KOPT-K1 (cell line): ENCODE measurements around the gene LZIC.
A peak's percentile ranks its signal among the peaks of the same experiment; 100 is the strongest.

Experiments
- H3K27ac ChIP-seq: fragments of 200-600 bp; sonication (generic); 2 replicates; pipeline ENCODE4 v1.5.1; 2016; ENCODE audit warnings: antibody characterized with exemption, mild to moderate bottlenecking, low read depth, low read length; ENCODE audit not compliant: poor library complexity, severe bottlenecking
- H3K36me3 ChIP-seq: fragments of 200-600 bp; sonication (generic); 2 replicates; pipeline ENCODE4 v1.5.1; 2017; ENCODE audit warnings: antibody characterized with exemption, mild to moderate bottlenecking, low read length, moderate library complexity; ENCODE audit not compliant: insufficient read depth
- H3K9me3 ChIP-seq: fragments of 200-600 bp; sonication (generic); 2 replicates; pipeline ENCODE4 v1.5.1; 2017; ENCODE audit warnings: antibody characterized with exemption, low read length, mild to moderate bottlenecking; ENCODE audit not compliant: insufficient read depth, poor library complexity, severe bottlenecking

LZIC gene

GRCh38 chr1:9942939-9943788 lies at the start of gene LZIC, which contains the start of gene NMNAT1:
Gene LZIC (minus strand): TSS chr1:9943391. CDS start chr1:9936619, 6,772 bp downstream.
Gene NMNAT1 (plus strand): TSS chr1:9943475. CDS start chr1:9972074, 28,599 bp downstream.
- H3K36me3 ChIP-seq, result peaks cover 16% of the 10 kb centered on the region
- H3K9me3 ChIP-seq, result no peaks in the 10 kb centered on the region
- peak within 1 kb of the TSS; percentile 76 for H3K27ac ChIP-seq

- Histone ChIP-seq H3K27ac (no peak overlapping the region), H3K36me3 (no peaks in the 10 kb centered on the region), H3K9me3 (no peaks in the 10 kb centered on the region)
Observed at GRCh38 chr1:9992910-9993309, 49.7 kb upstream of the LZIC start.

- Histone ChIP-seq H3K27ac (no peak overlapping the region), H3K9me3 (no peaks in the 10 kb centered on the region), H3K36me3 (no peaks in the 10 kb centered on the region)
Observed at GRCh38 chr1:9990944-9991343, 47.8 kb upstream of the LZIC start.

GRCh38 chr1:9989773-9990172 lies 46.6 kb upstream of the LZIC start:
- Histone ChIP-seq H3K9me3 (no peaks in the 10 kb centered on the region), H3K27ac (no peak overlapping the region), H3K36me3 (no peaks in the 10 kb centered on the region)

- H3K9me3 ChIP-seq, result no peaks in the 10 kb centered on the region
- peaks cover 6% of the 10 kb centered on the region; the same call in 1 of the 2 replicates for H3K36me3 ChIP-seq
- H3K27ac ChIP-seq, result no peak overlapping the region
Observed at GRCh38 chr1:9985001-9985400, 41.8 kb upstream of the LZIC start.

- Histone ChIP-seq H3K9me3 (no peaks in the 10 kb centered on the region), H3K36me3 (peaks cover 6% of the 10 kb centered on the region; the same call in 1 of the 2 replicates), H3K27ac (no peak overlapping the region)
Observed at GRCh38 chr1:9984253-9984652, 41.1 kb upstream of the LZIC start.

- no peaks in the 10 kb centered on the region for H3K36me3 ChIP-seq
- no peak overlapping the region for H3K27ac ChIP-seq
- H3K9me3 ChIP-seq, result no peaks in the 10 kb centered on the region
Observed at GRCh38 chr1:9960706-9961562, 17.7 kb upstream of the LZIC start.

- Histone ChIP-seq H3K9me3 (no peaks in the 10 kb centered on the region), H3K36me3 (no peaks in the 10 kb centered on the region), H3K27ac (no peak overlapping the region)
Observed at GRCh38 chr1:9960011-9960410, 16.8 kb upstream of the LZIC start.

- Histone ChIP-seq H3K36me3 (no peaks in the 10 kb centered on the region), H3K27ac (no peak overlapping the region), H3K9me3 (no peaks in the 10 kb centered on the region)
Observed at GRCh38 chr1:9957726-9958125, 14.5 kb upstream of the LZIC start.

GRCh38 chr1:9946315-9946714 lies 3.1 kb upstream of the LZIC start:
- H3K27ac ChIP-seq, result no peak overlapping the region
- no peaks in the 10 kb centered on the region for H3K9me3 ChIP-seq
- peaks cover 3% of the 10 kb centered on the region; the same call in 1 of the 2 replicates for H3K36me3 ChIP-seq

- peak overlapping the region; percentile 76 for H3K27ac ChIP-seq
- H3K36me3 ChIP-seq, result peaks cover 16% of the 10 kb centered on the region
- no peaks in the 10 kb centered on the region for H3K9me3 ChIP-seq
Observed at GRCh38 chr1:9942399-9942938, 722 bp downstream of the LZIC start.

GRCh38 chr1:9929431-9930385 lies 13.5 kb downstream of the LZIC start:
- Histone ChIP-seq H3K9me3 (no peaks in the 10 kb centered on the region), H3K36me3 (peaks cover 53% of the 10 kb centered on the region), H3K27ac (no peak overlapping the region)

- H3K36me3 ChIP-seq, result peaks cover 33% of the 10 kb centered on the region
- no peaks in the 10 kb centered on the region for H3K9me3 ChIP-seq
- H3K27ac ChIP-seq, result no peak overlapping the region
Observed at GRCh38 chr1:9927259-9927658, 15.9 kb downstream of the LZIC start.

- Histone ChIP-seq H3K27ac (no peak overlapping the region), H3K9me3 (no peaks in the 10 kb centered on the region), H3K36me3 (no peaks in the 10 kb centered on the region)
Observed at GRCh38 chr1:9922342-9922741, 20.8 kb downstream of the LZIC start.
